ENCODE results near the gene GCNT2.
"Not testable (repeated sequence)": the region's sequence is repeated elsewhere in the genome, so short reads cannot be mapped to it uniquely, and the experiment has no call there.

The GCNT2 gene

DNA sequence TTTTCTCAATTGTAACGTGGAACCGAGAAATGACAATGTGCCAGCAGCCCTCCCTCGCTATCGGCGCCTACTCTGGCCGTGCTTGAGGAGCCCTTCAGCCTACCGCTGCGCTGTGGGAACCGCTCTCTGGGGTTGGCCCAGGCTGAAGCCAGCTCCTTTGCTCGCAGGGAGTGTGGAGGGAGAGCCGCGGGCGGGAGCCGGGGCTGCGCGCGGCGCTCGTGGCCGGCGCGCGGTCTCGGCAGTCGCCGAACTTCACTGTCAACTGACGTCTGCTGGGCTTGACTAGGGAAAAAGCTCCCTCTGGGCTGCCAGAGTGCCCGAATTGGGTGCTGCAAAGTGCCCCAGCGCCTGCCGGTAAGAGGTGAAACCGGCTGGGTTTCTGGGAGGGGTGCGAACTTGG, 29.7 kb upstream of the GCNT2 start:
- no peak overlapping the region for H3K4me3 ChIP-seq (ENCODE audit: low read depth, low read length)
- no peak for DNase-seq (ENCODE audit: low read depth)
- TF ChIP-seq MYC (IDR thresholded peaks at IDR 0.05; ENCODE audit: low read depth, low read length) (no peak), POLR2A (IDR thresholded peaks at IDR 0.05; ENCODE audit: extremely low read depth, insufficient read length) (no peak), MAX (IDR thresholded peaks at IDR 0.05; ENCODE audit: low read depth, low read length) (no peak)
- TF ChIP-seq, protein P1, sequence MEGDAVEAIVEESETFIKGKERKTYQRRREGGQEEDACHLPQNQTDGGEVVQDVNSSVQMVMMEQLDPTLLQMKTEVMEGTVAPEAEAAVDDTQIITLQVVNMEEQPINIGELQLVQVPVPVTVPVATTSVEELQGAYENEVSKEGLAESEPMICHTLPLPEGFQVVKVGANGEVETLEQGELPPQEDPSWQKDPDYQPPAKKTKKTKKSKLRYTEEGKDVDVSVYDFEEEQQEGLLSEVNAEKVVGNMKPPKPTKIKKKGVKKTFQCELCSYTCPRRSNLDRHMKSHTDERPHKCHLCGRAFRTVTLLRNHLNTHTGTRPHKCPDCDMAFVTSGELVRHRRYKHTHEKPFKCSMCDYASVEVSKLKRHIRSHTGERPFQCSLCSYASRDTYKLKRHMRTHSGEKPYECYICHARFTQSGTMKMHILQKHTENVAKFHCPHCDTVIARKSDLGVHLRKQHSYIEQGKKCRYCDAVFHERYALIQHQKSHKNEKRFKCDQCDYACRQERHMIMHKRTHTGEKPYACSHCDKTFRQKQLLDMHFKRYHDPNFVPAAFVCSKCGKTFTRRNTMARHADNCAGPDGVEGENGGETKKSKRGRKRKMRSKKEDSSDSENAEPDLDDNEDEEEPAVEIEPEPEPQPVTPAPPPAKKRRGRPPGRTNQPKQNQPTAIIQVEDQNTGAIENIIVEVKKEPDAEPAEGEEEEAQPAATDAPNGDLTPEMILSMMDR (IDR thresholded peaks at IDR 0.05; ENCODE audit: low read depth, low read length) = no peak

DNA sequence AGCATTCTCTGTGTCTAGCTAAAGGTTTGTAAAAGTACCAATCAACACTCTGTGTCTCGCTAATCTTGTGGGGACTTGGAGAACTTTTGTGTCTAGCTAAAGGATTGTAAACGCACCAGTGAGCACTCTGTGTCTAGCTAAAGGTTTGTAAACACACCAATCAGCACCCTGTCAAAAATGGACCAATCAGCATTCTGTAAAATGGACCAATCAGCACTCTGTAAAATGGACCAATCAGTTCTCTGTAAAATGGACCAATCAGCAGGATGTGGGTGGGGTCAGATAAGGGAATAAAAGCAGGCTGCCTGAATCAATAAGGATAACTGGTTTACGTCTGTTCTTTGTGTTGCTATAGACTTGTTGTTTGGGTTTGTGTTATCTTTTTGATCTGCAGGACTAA, 29.2 kb upstream of the GCNT2 start:
- DNase-seq (ENCODE audit: low read depth) = not testable (repeated sequence)

GRCh38 chr6:10495029-10495428, 26.1 kb upstream of the GCNT2 start:
- no peak for TF ChIP-seq MAX (IDR thresholded peaks at IDR 0.05; ENCODE audit: low read depth, low read length)
- TF ChIP-seq, protein P1 (IDR thresholded peaks at IDR 0.05; ENCODE audit: low read depth, low read length) = no peak
- no peak for TF ChIP-seq POLR2A (IDR thresholded peaks at IDR 0.05; ENCODE audit: extremely low read depth, insufficient read length)
- no peak for DNase-seq (ENCODE audit: low read depth)
- H3K4me3 ChIP-seq (ENCODE audit: low read depth, low read length) = no peak overlapping the region

More for the DNA sequence above, 29.2 kb upstream of the GCNT2 start:
- H3K4me3 ChIP-seq (ENCODE audit: low read depth, low read length) = not testable (repeated sequence)

GRCh38 chr6:10505529-10505928, 15.6 kb upstream of the GCNT2 start:
- TF ChIP-seq MAX (IDR thresholded peaks at IDR 0.05; ENCODE audit: low read depth, low read length) = no peak
- no peak for TF ChIP-seq POLR2A (IDR thresholded peaks at IDR 0.05; ENCODE audit: extremely low read depth, insufficient read length)
- no peak; the same call in 1 of the 2 replicates for TF ChIP-seq MYC (IDR thresholded peaks at IDR 0.05; ENCODE audit: low read depth, low read length)
- TF ChIP-seq, protein P1 (IDR thresholded peaks at IDR 0.05; ENCODE audit: low read depth, low read length) = no peak
- H3K4me3 ChIP-seq (ENCODE audit: low read depth, low read length) = no peak overlapping the region
- DNase-seq (ENCODE audit: low read depth) = peak; percentile 67

- H3K4me3 ChIP-seq (ENCODE audit: low read depth, low read length) = no peak overlapping the region
- no peak for DNase-seq (ENCODE audit: low read depth)
- TF ChIP-seq MYC (IDR thresholded peaks at IDR 0.05; ENCODE audit: low read depth, low read length) (no peak), MAX (IDR thresholded peaks at IDR 0.05; ENCODE audit: low read depth, low read length) (no peak), POLR2A (IDR thresholded peaks at IDR 0.05; ENCODE audit: extremely low read depth, insufficient read length) (no peak)
- TF ChIP-seq, protein P1 (IDR thresholded peaks at IDR 0.05; ENCODE audit: low read depth, low read length) = no peak
These were observed 13.9 kb upstream of the GCNT2 start for GRCh38 chr6:10507298-10507697.

DNA sequence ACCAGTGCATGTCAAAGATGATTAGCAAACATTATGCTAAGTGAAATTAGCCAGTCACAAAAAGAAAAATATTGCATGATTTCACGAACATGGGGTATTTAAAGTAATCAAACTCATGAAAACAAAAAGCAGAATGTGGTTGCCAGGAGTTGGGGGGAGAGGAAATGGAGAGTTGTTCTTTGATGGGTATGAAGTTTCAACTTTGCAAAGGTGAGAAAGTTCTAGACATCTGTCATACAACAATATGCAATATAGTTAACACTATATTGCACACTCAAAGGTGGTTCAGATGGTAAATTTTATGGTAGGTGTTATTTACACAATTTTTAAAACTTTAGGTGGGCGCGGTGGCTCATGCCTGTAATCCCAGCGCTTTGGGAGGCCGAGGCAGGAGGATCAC, 13.4 kb upstream of the GCNT2 start:
- no peak for TF ChIP-seq MAX (IDR thresholded peaks at IDR 0.05; ENCODE audit: low read depth, low read length)
- TF ChIP-seq, protein P1 (IDR thresholded peaks at IDR 0.05; ENCODE audit: low read depth, low read length) = no peak
- no peak for TF ChIP-seq MYC (IDR thresholded peaks at IDR 0.05; ENCODE audit: low read depth, low read length)
- TF ChIP-seq POLR2A (IDR thresholded peaks at IDR 0.05; ENCODE audit: extremely low read depth, insufficient read length) = no peak
- H3K4me3 ChIP-seq (ENCODE audit: low read depth, low read length) = no peak overlapping the region
- DNase-seq (ENCODE audit: low read depth) = no peak
